HEK293T (cell line): ENCODE measurements around the gene IGFBP6.

ENCODE experiments used
- CTCF ChIA-PET: fragments of 350-600 bp; formaldehyde crosslinking; extraction: SDS; loops from one replicate; lab custom pipeline; 2021; ENCODE audit warnings: antibody characterized with exemption, inconsistent platforms; lab: Yijun Ruan, JAX
- POLR2A ChIA-PET: fragments of 350-600 bp; formaldehyde crosslinking; extraction: SDS; loops from one replicate; lab custom pipeline; 2020; ENCODE audit warnings: antibody characterized with exemption, inconsistent platforms; lab: Yijun Ruan, JAX
- DNase-seq: peaks from one replicate; pipeline ENCODE4 v3.0.0; 2012; ENCODE audit warnings: mixed read lengths; ENCODE audit errors: extremely low spot score
- ARNT ChIP-seq: fragments of 450-650 bp; IDR thresholded peaks from 2 replicates; pipeline ENCODE4 v1.6.1; 2017; ENCODE audit warnings: mild to moderate bottlenecking
- BHLHE40 ChIP-seq: fragments of 450-650 bp; IDR thresholded peaks from 2 replicates; pipeline ENCODE4 v1.6.1; 2016; ENCODE audit warnings: mild to moderate bottlenecking, moderate library complexity, borderline replicate concordance
- CTBP1 ChIP-seq: fragments of 450-650 bp; IDR thresholded peaks from 2 replicates; pipeline ENCODE4 v1.6.1; 2016; ENCODE audit warnings: borderline replicate concordance
- ELF4 ChIP-seq: fragments of 450-650 bp; IDR thresholded peaks from 2 replicates; pipeline ENCODE4 v1.6.1; 2017; ENCODE audit warnings: antibody characterized with exemption
- FOXA1 ChIP-seq: fragments of 450-650 bp; IDR thresholded peaks from 2 replicates; pipeline ENCODE4 v1.6.1; 2016; ENCODE audit warnings: mild to moderate bottlenecking
- FOXK2 ChIP-seq: fragments of 450-650 bp; IDR thresholded peaks from 2 replicates; pipeline ENCODE4 v1.6.1; 2016; ENCODE audit warnings: mild to moderate bottlenecking
- FOXM1 ChIP-seq: fragments of 450-650 bp; IDR thresholded peaks from 2 replicates; pipeline ENCODE4 v1.6.1; 2017; ENCODE audit warnings: mild to moderate bottlenecking, borderline replicate concordance
- HDGF ChIP-seq: fragments of 450-650 bp; IDR thresholded peaks from 2 replicates; pipeline ENCODE4 v1.6.1; 2017; ENCODE audit warnings: antibody characterized with exemption, borderline replicate concordance
- L3MBTL2 ChIP-seq: fragments of 450-650 bp; conservative IDR thresholded peaks from 2 replicates; pipeline ENCODE4 v1.6.1; 2016; ENCODE audit warnings: mild to moderate bottlenecking
- LEF1 ChIP-seq: fragments of 450-650 bp; IDR thresholded peaks from 2 replicates; pipeline ENCODE4 v1.6.1; 2017; ENCODE audit warnings: mild to moderate bottlenecking, borderline replicate concordance
- NFRKB ChIP-seq: fragments of 450-650 bp; IDR thresholded peaks from 2 replicates; pipeline ENCODE4 v1.6.1; 2016; ENCODE audit warnings: mild to moderate bottlenecking, moderate library complexity
- PKNOX1 ChIP-seq: fragments of 450-650 bp; IDR thresholded peaks from 2 replicates; pipeline ENCODE4 v1.6.1; 2016
- SP1 ChIP-seq: fragments of 450-650 bp; IDR thresholded peaks from 2 replicates; pipeline ENCODE4 v1.6.1; 2017
- SUZ12 ChIP-seq: fragments of 450-650 bp; IDR thresholded peaks from 2 replicates; pipeline ENCODE4 v1.6.1; 2016; ENCODE audit warnings: mild to moderate bottlenecking
- TARDBP ChIP-seq: fragments of 450-650 bp; IDR thresholded peaks from 2 replicates; pipeline ENCODE4 v1.6.1; 2016
- ZNF384 ChIP-seq: fragments of 450-650 bp; IDR thresholded peaks from 2 replicates; pipeline ENCODE4 v1.6.1; 2016

Gene IGFBP6, protein sequence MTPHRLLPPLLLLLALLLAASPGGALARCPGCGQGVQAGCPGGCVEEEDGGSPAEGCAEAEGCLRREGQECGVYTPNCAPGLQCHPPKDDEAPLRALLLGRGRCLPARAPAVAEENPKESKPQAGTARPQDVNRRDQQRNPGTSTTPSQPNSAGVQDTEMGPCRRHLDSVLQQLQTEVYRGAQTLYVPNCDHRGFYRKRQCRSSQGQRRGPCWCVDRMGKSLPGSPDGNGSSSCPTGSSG

DNA sequence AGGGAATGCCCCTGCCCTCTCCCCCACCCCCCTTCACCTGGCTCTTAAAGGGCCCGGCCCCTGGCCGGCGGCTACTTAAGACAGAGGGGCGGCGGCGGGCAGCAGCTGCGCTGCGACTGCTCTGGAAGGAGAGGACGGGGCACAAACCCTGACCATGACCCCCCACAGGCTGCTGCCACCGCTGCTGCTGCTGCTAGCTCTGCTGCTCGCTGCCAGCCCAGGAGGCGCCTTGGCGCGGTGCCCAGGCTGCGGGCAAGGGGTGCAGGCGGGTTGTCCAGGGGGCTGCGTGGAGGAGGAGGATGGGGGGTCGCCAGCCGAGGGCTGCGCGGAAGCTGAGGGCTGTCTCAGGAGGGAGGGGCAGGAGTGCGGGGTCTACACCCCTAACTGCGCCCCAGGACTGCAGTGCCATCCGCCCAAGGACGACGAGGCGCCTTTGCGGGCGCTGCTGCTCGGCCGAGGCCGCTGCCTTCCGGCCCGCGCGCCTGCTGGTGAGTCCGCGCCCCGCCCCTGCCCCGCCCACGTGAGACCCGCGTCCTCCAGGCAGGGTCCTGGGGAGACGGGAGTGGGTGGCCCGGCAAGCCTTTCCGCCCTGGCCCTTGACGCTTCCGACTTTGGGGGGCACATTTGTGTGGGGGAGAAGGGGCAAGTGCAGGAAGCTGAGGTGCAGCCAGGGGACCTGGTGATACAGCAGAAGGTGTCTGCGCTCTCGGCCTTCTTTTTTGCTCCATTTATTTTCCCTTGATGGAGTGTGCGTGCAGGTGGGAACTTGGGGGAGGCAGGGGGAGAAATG is at the start of gene IGFBP6:
Gene IGFBP6 (plus strand): TSS at position 104 of the 790 bp plus-strand sequence. CDS start 51 bp downstream, at position 155.
- POLR2A ChIA-PET = interaction anchor here (0.8 to 3.2 kb wide), 4 partner anchors 18 to 50 kb away, joined by 3 to 23 read pairs (median 6); partner anchors contain the start of gene SPRYD3
- TF ChIP-seq CTBP1 (no peak), LEF1 (no peak)
- DNase-seq = peak; percentile 57
- CTCF ChIA-PET = interaction anchor here (1.0 to 4.2 kb wide), 2 partner anchors 32 to 70 kb away, joined by 3 to 68 read pairs; no protein-coding TSS in a partner anchor

GRCh38 chr12:53048033-53048779 is 49.3 kb upstream of the IGFBP6 start:
- ChIA-PET CTCF (interaction anchor here (0.5 to 1.8 kb wide), 11 partner anchors 9 to 357 kb away, joined by 3 to 10 read pairs (median 3); partner anchors contain the start of gene AAAS), POLR2A (interaction anchor here (0.9 to 2.7 kb wide), 7 partner anchors 7 to 272 kb away, joined by 3 to 21 read pairs (median 3); partner anchors contain the start of genes EIF4B, IGFBP6 and SPRYD3)
- DNase-seq = no peak
- TF ChIP-seq FOXK2 (no peak), TARDBP (no peak), ZNF384 (no peak), BHLHE40 (no peak), CTBP1 (no peak), ELF4 (no peak), HDGF (no peak), NFRKB (no peak), SP1 (no peak), FOXA1 (no peak), PKNOX1 (no peak), SUZ12 (no peak), ARNT (no peak), LEF1 (no peak), FOXM1 (no peak)

DNA sequence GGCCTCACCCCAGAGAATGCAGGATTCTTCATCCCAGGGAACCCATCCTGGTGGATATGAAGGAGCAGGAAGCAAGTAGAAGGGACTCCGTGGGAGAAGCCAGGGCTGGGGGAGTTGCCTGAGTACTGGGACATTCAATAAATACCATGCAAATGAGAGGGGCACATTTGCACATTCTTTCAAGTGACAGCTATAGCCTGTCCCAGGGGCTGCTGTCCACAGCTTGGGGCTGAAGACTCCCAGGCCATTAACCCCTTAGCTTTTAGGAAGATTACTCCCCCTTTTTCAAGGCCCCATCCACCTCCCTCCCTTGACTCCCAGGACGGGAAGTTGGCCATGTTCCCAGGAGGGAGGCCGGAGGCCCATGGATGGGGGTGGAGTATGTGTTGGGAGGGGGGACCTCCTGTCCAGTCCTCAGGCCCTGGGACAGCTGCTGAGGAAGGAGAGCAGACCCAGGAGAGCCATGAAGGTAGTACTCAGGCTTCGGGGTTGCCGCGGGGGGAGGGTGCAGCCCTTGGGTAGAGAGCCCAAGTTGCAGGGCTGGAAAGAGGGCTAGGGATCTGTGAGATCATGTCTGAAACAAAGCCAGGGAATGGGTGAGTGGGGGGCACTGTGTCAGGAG is 48.6 kb upstream of the IGFBP6 start:
- TF ChIP-seq NFRKB (no peak), HDGF (no peak), SUZ12 (no peak)
- ChIA-PET POLR2A (interaction anchor here (0.9 to 2.7 kb wide), 3 partner anchors 31 to 272 kb away, joined by 3 to 21 read pairs (median 8); partner anchors contain the start of genes EIF4B and SPRYD3), CTCF (interaction anchor here (0.9 to 1.8 kb wide), 3 partner anchors 11 to 32 kb away, joined by 3 to 9 read pairs (median 3); no protein-coding TSS in a partner anchor)
- no peak for DNase-seq

GRCh38 chr12:53049571-53050318 is 47.7 kb upstream of the IGFBP6 start, which contains the start of gene TNS2:
TSS of gene TNS2 (plus strand) at chr12:53050065. CDS start at chr12:53050186, 121 bp downstream.
- no peak for DNase-seq
- ChIA-PET CTCF (no interaction called here), POLR2A (interaction anchor here (2.7 kb wide), 1 partner anchor 43 kb away, joined by 21 read pairs; the partner anchor contains the start of gene EIF4B)
- TF ChIP-seq SP1 (no peak), FOXM1 (no peak), SUZ12 (no peak), FOXA1 (no peak), FOXK2 (no peak), HDGF (no peak), ZNF384 (no peak), NFRKB (no peak), TARDBP (no peak), L3MBTL2 (no peak), CTBP1 (no peak), BHLHE40 (no peak), ELF4 (no peak), LEF1 (no peak), PKNOX1 (no peak), ARNT (no peak)

DNA sequence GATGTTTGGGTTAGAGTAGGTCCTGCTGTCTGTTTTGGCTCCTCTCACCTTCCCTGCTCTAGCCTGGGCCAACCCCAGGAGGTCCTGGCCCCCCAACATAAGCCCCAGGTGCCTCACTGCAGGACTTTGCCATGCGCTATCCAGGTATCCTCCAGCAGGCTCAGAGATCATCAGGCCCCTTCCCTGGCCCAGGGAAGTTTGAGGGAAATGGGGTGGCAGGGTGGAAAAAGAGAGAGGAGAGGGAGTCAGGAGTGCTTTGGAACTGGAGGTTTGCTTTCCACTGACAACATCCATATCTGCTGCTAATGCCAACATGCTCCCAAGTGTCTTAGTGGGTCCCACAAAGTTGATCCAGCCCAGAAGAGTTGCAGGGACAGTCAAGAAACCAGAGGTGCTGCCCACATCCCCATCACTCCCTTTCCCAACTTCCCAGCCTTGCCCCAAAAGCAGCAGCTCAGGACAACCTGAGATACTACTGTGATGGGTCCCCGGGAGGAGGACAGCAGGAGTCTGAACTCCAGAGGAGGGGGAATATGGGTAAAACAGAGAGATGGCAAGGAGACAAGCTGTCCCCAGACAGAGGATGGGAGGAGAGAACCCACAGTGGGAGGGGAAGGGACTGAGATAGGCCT is 46.9 kb upstream of the IGFBP6 start:
- CTCF ChIA-PET = interaction anchor here (0.6 kb wide), 1 partner anchor 108 kb away, joined by 4 read pairs; no protein-coding TSS in a partner anchor
- POLR2A ChIA-PET = interaction anchor here (1.5 to 1.8 kb wide), 3 partner anchors 29 to 130 kb away, joined by 3 to 12 read pairs (median 7); partner anchors contain the start of genes EIF4B, SPRYD3 and ZNF740

More for the DNA sequence above, 46.9 kb upstream of the IGFBP6 start:
- DNase-seq = no peak
- TF ChIP-seq BHLHE40 = no peak
- TF ChIP-seq SUZ12 = no peak
- no peak for TF ChIP-seq TARDBP
- TF ChIP-seq ZNF384 = no peak
- no peak for TF ChIP-seq NFRKB
- no peak for TF ChIP-seq CTBP1
- no peak for TF ChIP-seq ARNT
- no peak for TF ChIP-seq SP1
- TF ChIP-seq FOXK2 = no peak
- no peak for TF ChIP-seq ELF4
